RWPE2 (cell line): Measurements from ENCODE around the gene RAB3B.

Source experiments
- ATAC-seq: fragments of 200-7000 bp; cut with Tn5 transposase; 3 replicates; pipeline ENCODE4 v1.9.1; 2021; ENCODE audit warnings: low read depth
- DNase-seq: peaks from one replicate; pipeline ENCODE4 v3.0.0-alpha.2; 2020; ENCODE audit warnings: low spot score
- H3K27ac ChIP-seq: fragments of 450-650 bp; 2 replicates; pipeline ENCODE4 v1.5.1; 2017; ENCODE audit warnings: mild to moderate bottlenecking; ENCODE audit not compliant: poor library complexity, severe bottlenecking
- H3K27me3 ChIP-seq: fragments of 250-450 bp; sonication (Bioruptor Pico); 2 replicates; pipeline ENCODE4 v1.5.1; 2021; ENCODE audit warnings: mild to moderate bottlenecking, moderate library complexity; ENCODE audit not compliant: insufficient read depth, poor library complexity, severe bottlenecking
- H3K36me3 ChIP-seq: fragments of 250-450 bp; sonication (Bioruptor Pico); 2 replicates; pipeline ENCODE4 v1.5.1; 2020; ENCODE audit warnings: low read depth, mild to moderate bottlenecking, moderate library complexity
- H3K4me1 ChIP-seq: fragments of 250-450 bp; sonication (Bioruptor Pico); 2 replicates; pipeline ENCODE4 v1.5.1; 2021; ENCODE audit warnings: mild to moderate bottlenecking, moderate library complexity; ENCODE audit not compliant: insufficient read depth, poor library complexity, severe bottlenecking
- H3K4me3 ChIP-seq: fragments of 250-450 bp; sonication (Bioruptor Pico); 2 replicates; pipeline ENCODE4 v1.5.1; 2021; ENCODE audit warnings: mild to moderate bottlenecking, moderate library complexity; ENCODE audit not compliant: severe bottlenecking
- H3K9me3 ChIP-seq: fragments of 250-450 bp; sonication (Bioruptor Pico); 2 replicates; pipeline ENCODE4 v1.5.1; 2021; ENCODE audit warnings: mild to moderate bottlenecking, moderate library complexity; ENCODE audit not compliant: severe bottlenecking
- CTCF ChIP-seq: fragments of 450-650 bp; IDR thresholded peaks from one replicate; pipeline ENCODE4 v1.5.1; 2017; ENCODE audit warnings: mild to moderate bottlenecking, moderate library complexity; ENCODE audit not compliant: poor library complexity, severe bottlenecking

The RAB3B gene

GRCh38 chr1:51861669-51862068, 128.8 kb downstream of the RAB3B start:
- H3K9me3 ChIP-seq = no peaks in the 10 kb centered on the region
- DNase-seq (no peak), ATAC-seq (no peak)
- H3K4me3 ChIP-seq = no peak overlapping the region
- TF ChIP-seq CTCF = no peak
- H3K36me3 ChIP-seq = peaks cover 38% of the 10 kb centered on the region
- no peak overlapping the region for H3K27ac ChIP-seq
- H3K4me1 ChIP-seq = no peaks in the 10 kb centered on the region
- H3K27me3 ChIP-seq = no peaks in the 10 kb centered on the region

- H3K27ac ChIP-seq = no peak overlapping the region
- no peaks in the 10 kb centered on the region for H3K9me3 ChIP-seq
- H3K36me3 ChIP-seq = peaks cover 54% of the 10 kb centered on the region
- ATAC-seq (no peak), DNase-seq (no peak)
- no peak overlapping the region for H3K4me3 ChIP-seq
- no peaks in the 10 kb centered on the region for H3K4me1 ChIP-seq
- H3K27me3 ChIP-seq = no peaks in the 10 kb centered on the region
- no peak for TF ChIP-seq CTCF
These were observed 130.8 kb downstream of the RAB3B start for GRCh38 chr1:51859735-51860134.

GRCh38 chr1:51859333-51859732, 131.2 kb downstream of the RAB3B start:
- no peak for DNase-seq
- Histone ChIP-seq H3K4me3 (no peak overlapping the region), H3K27me3 (no peaks in the 10 kb centered on the region), H3K27ac (no peak overlapping the region), H3K4me1 (no peaks in the 10 kb centered on the region), H3K9me3 (no peaks in the 10 kb centered on the region), H3K36me3 (peaks cover 51% of the 10 kb centered on the region)
- no peak for ATAC-seq
- no peak for TF ChIP-seq CTCF

- ATAC-seq (no peak), DNase-seq (no peak)
- no peaks in the 10 kb centered on the region for H3K4me1 ChIP-seq
- TF ChIP-seq CTCF = no peak
- no peaks in the 10 kb centered on the region for H3K9me3 ChIP-seq
- H3K36me3 ChIP-seq = peaks cover 47% of the 10 kb centered on the region
- no peak overlapping the region for H3K27ac ChIP-seq
- no peaks in the 10 kb centered on the region for H3K27me3 ChIP-seq
- no peak overlapping the region for H3K4me3 ChIP-seq
These were observed 131.6 kb downstream of the RAB3B start for GRCh38 chr1:51858892-51859291.
